GM12873 (cell line): ENCODE data around the gene TMEM127.

Source experiments
- CTCF ChIP-seq: IDR thresholded peaks from 2 replicates; pipeline ENCODE4 v1.5.1; 2012; ENCODE audit warnings: low read depth, mild to moderate bottlenecking, moderate library complexity, low read length, control low read depth; ENCODE audit not compliant: insufficient read depth; ENCODE audit errors: missing control alignments

The TMEM127 gene

GRCh38 chr2:96271995-96272394 lies 6.2 kb upstream of the TMEM127 start:
- TF ChIP-seq CTCF: peak; percentile 10

- TF ChIP-seq CTCF: peak; percentile 73
Observed at GRCh38 chr2:96267159-96267971, 1.6 kb upstream of the TMEM127 start.

- no peak for TF ChIP-seq CTCF
Observed at GRCh38 chr2:96265349-96265839, 403 bp downstream of the TMEM127 start.

- peak; percentile 65 for TF ChIP-seq CTCF
Observed at GRCh38 chr2:96264656-96265348, 995 bp downstream of the TMEM127 start.

GRCh38 chr2:96264086-96264485 lies 1.7 kb downstream of the TMEM127 start:
- no peak for TF ChIP-seq CTCF

GRCh38 chr2:96262306-96262705 lies 3.5 kb downstream of the TMEM127 start:
- TF ChIP-seq CTCF: no peak

- TF ChIP-seq CTCF: no peak
Observed at GRCh38 chr2:96261328-96262003, 4.3 kb downstream of the TMEM127 start.
